ENCODE results near the gene CTRB2.

Gene CTRB2

GRCh38 chr16:75195811-75196790, 10.9 kb downstream of the CTRB2 start:
- no peaks in the 10 kb centered on the region for H3K36me3 ChIP-seq (ENCODE audit: control insufficient read depth, insufficient read depth, low read length)
- H3K9me3 ChIP-seq (ENCODE audit: control insufficient read depth, low read length), result no peaks in the 10 kb centered on the region
- DNase-seq, result no peak
- no peaks in the 10 kb centered on the region for H3K27me3 ChIP-seq (replicated peaks; ENCODE audit: control insufficient read depth, insufficient read depth, low read length, poor library complexity, severe bottlenecking)
- H3K4me3 ChIP-seq (ENCODE audit: insufficient read depth, low read depth, low read length, poor library complexity, severe bottlenecking), result no peak overlapping the region
- no peak overlapping the region for H3K27ac ChIP-seq (ENCODE audit: insufficient read depth, low read length, poor library complexity, severe bottlenecking)
- H3K4me1 ChIP-seq (ENCODE audit: control insufficient read depth, insufficient read depth, low read length, poor library complexity, severe bottlenecking), result peaks cover 1% of the 10 kb centered on the region

DNA sequence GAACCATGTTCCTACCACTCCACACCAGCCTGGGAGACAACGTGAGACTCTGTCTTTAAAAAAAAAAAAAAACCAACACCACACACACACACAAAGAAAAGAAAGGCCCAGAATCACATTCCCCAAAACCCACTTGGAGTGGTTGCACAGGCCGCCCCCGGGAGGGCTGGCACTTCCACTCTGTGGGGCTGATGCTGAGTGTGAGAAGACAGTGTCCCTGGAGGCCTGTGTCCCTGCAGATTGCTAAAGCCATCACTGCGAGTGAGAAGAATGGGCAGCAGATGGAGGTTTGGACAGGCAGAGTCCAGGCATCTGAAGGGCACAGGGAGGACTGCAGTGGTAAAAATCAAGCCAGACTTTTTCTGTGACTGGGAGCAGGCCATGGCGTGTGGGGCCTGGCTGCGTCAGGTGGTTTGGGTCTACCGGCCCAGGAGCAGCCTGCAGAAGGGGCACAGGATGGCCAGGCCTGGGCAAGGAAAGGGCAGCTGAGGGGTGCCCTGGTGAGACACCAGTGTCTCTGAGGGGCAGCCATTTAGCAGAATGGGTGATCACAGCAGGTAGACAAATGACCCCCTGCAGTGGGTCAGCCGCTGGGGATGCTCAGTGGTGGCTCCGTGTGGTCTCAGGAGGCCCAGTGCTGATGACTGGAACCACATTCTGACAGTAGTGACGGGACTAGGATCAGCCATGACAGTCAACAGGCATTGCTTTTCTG, 13.1 kb downstream of the CTRB2 start:
- Histone ChIP-seq H3K27me3 (replicated peaks; ENCODE audit: control insufficient read depth, insufficient read depth, low read length, poor library complexity, severe bottlenecking) (no peaks in the 10 kb centered on the region), H3K36me3 (ENCODE audit: control insufficient read depth, insufficient read depth, low read length) (no peaks in the 10 kb centered on the region), H3K4me1 (ENCODE audit: control insufficient read depth, insufficient read depth, low read length, poor library complexity, severe bottlenecking) (no peaks in the 10 kb centered on the region), H3K9me3 (ENCODE audit: control insufficient read depth, low read length) (no peaks in the 10 kb centered on the region), H3K27ac (ENCODE audit: insufficient read depth, low read length, poor library complexity, severe bottlenecking) (no peak overlapping the region), H3K4me3 (ENCODE audit: insufficient read depth, low read depth, low read length, poor library complexity, severe bottlenecking) (no peak overlapping the region)
- DNase-seq, result no peak

- no peaks in the 10 kb centered on the region for H3K36me3 ChIP-seq (ENCODE audit: control insufficient read depth, insufficient read depth, low read length)
- H3K4me1 ChIP-seq (ENCODE audit: control insufficient read depth, insufficient read depth, low read length, poor library complexity, severe bottlenecking), result no peaks in the 10 kb centered on the region
- no peaks in the 10 kb centered on the region for H3K27me3 ChIP-seq (replicated peaks; ENCODE audit: control insufficient read depth, insufficient read depth, low read length, poor library complexity, severe bottlenecking)
- H3K9me3 ChIP-seq (ENCODE audit: control insufficient read depth, low read length), result no peaks in the 10 kb centered on the region
- DNase-seq, result no peak
- H3K4me3 ChIP-seq (ENCODE audit: insufficient read depth, low read depth, low read length, poor library complexity, severe bottlenecking), result no peak overlapping the region
- H3K27ac ChIP-seq (ENCODE audit: insufficient read depth, low read length, poor library complexity, severe bottlenecking), result no peak overlapping the region
Measured at GRCh38 chr16:75193265-75193650, 13.7 kb downstream of the CTRB2 start.

GRCh38 chr16:75192606-75193264, 14.2 kb downstream of the CTRB2 start:
- DNase-seq, result no peak
- Histone ChIP-seq H3K4me3 (ENCODE audit: insufficient read depth, low read depth, low read length, poor library complexity, severe bottlenecking) (no peak overlapping the region), H3K36me3 (ENCODE audit: control insufficient read depth, insufficient read depth, low read length) (no peaks in the 10 kb centered on the region), H3K27me3 (replicated peaks; ENCODE audit: control insufficient read depth, insufficient read depth, low read length, poor library complexity, severe bottlenecking) (no peaks in the 10 kb centered on the region), H3K9me3 (ENCODE audit: control insufficient read depth, low read length) (no peaks in the 10 kb centered on the region), H3K4me1 (ENCODE audit: control insufficient read depth, insufficient read depth, low read length, poor library complexity, severe bottlenecking) (no peaks in the 10 kb centered on the region), H3K27ac (ENCODE audit: insufficient read depth, low read length, poor library complexity, severe bottlenecking) (no peak overlapping the region)

GRCh38 chr16:75189638-75190245, 17.2 kb downstream of the CTRB2 start:
- no peak for DNase-seq
- H3K4me1 ChIP-seq (ENCODE audit: control insufficient read depth, insufficient read depth, low read length, poor library complexity, severe bottlenecking), result no peaks in the 10 kb centered on the region
- no peaks in the 10 kb centered on the region for H3K36me3 ChIP-seq (ENCODE audit: control insufficient read depth, insufficient read depth, low read length)
- H3K4me3 ChIP-seq (ENCODE audit: insufficient read depth, low read depth, low read length, poor library complexity, severe bottlenecking), result no peak overlapping the region
- H3K27me3 ChIP-seq (replicated peaks; ENCODE audit: control insufficient read depth, insufficient read depth, low read length, poor library complexity, severe bottlenecking), result no peaks in the 10 kb centered on the region
- H3K9me3 ChIP-seq (ENCODE audit: control insufficient read depth, low read length), result no peaks in the 10 kb centered on the region
- H3K27ac ChIP-seq (ENCODE audit: insufficient read depth, low read length, poor library complexity, severe bottlenecking), result no peak overlapping the region

- Histone ChIP-seq H3K9me3 (ENCODE audit: control insufficient read depth, low read length) (no peaks in the 10 kb centered on the region), H3K27me3 (replicated peaks; ENCODE audit: control insufficient read depth, insufficient read depth, low read length, poor library complexity, severe bottlenecking) (no peaks in the 10 kb centered on the region), H3K4me1 (ENCODE audit: control insufficient read depth, insufficient read depth, low read length, poor library complexity, severe bottlenecking) (no peaks in the 10 kb centered on the region), H3K4me3 (ENCODE audit: insufficient read depth, low read depth, low read length, poor library complexity, severe bottlenecking) (no peak overlapping the region), H3K27ac (ENCODE audit: insufficient read depth, low read length, poor library complexity, severe bottlenecking) (no peak overlapping the region), H3K36me3 (ENCODE audit: control insufficient read depth, insufficient read depth, low read length) (no peaks in the 10 kb centered on the region)
- DNase-seq, result no peak
Measured at GRCh38 chr16:75188832-75189477, 18.0 kb downstream of the CTRB2 start.

- no peak overlapping the region for H3K27ac ChIP-seq (ENCODE audit: insufficient read depth, low read length, poor library complexity, severe bottlenecking)
- no peaks in the 10 kb centered on the region for H3K4me1 ChIP-seq (ENCODE audit: control insufficient read depth, insufficient read depth, low read length, poor library complexity, severe bottlenecking)
Measured at GRCh38 chr16:75181630-75182029, 25.3 kb downstream of the CTRB2 start.

DNA sequence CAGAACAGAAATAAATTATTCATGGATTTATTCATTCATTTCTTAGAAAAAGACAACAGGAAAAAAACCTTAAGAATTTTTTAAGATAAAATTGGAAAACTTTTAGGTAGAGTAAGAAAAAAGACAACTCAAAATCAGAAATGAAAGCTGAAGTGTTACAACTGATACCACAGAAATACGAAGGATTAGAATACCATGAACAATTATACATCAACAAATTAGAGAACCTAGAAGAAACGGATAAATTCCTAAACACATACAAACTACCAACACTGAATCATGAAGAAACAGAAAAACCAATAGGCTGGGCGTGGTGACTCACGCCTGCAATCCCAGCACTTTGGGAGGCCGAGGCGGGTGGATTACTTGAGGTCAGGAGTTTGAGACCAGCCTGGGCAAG, 27.8 kb downstream of the CTRB2 start:
- H3K36me3 ChIP-seq (ENCODE audit: control insufficient read depth, insufficient read depth, low read length), result no peaks in the 10 kb centered on the region
- H3K4me3 ChIP-seq (ENCODE audit: insufficient read depth, low read depth, low read length, poor library complexity, severe bottlenecking), result no peak overlapping the region
- H3K9me3 ChIP-seq (ENCODE audit: control insufficient read depth, low read length), result peaks cover 15% of the 10 kb centered on the region
- no peak for DNase-seq
- H3K4me1 ChIP-seq (ENCODE audit: control insufficient read depth, insufficient read depth, low read length, poor library complexity, severe bottlenecking), result no peaks in the 10 kb centered on the region
- no peak overlapping the region for H3K27ac ChIP-seq (ENCODE audit: insufficient read depth, low read length, poor library complexity, severe bottlenecking)
- H3K27me3 ChIP-seq (replicated peaks; ENCODE audit: control insufficient read depth, insufficient read depth, low read length, poor library complexity, severe bottlenecking), result no peaks in the 10 kb centered on the region

More at GRCh38 chr16:75181630-75182029, 25.3 kb downstream of the CTRB2 start:
- H3K9me3 ChIP-seq (ENCODE audit: control insufficient read depth, low read length), result peaks cover 2% of the 10 kb centered on the region
- no peak overlapping the region for H3K4me3 ChIP-seq (ENCODE audit: insufficient read depth, low read depth, low read length, poor library complexity, severe bottlenecking)
- H3K36me3 ChIP-seq (ENCODE audit: control insufficient read depth, insufficient read depth, low read length), result no peaks in the 10 kb centered on the region
- DNase-seq, result no peak
- H3K27me3 ChIP-seq (replicated peaks; ENCODE audit: control insufficient read depth, insufficient read depth, low read length, poor library complexity, severe bottlenecking), result no peaks in the 10 kb centered on the region

GRCh38 chr16:75176926-75177325, 30.0 kb downstream of the CTRB2 start:
- no peaks in the 10 kb centered on the region for H3K36me3 ChIP-seq (ENCODE audit: control insufficient read depth, insufficient read depth, low read length)
- no peaks in the 10 kb centered on the region for H3K27me3 ChIP-seq (replicated peaks; ENCODE audit: control insufficient read depth, insufficient read depth, low read length, poor library complexity, severe bottlenecking)
- no peak for DNase-seq
- no peak overlapping the region for H3K4me3 ChIP-seq (ENCODE audit: insufficient read depth, low read depth, low read length, poor library complexity, severe bottlenecking)
- no peaks in the 10 kb centered on the region for H3K4me1 ChIP-seq (ENCODE audit: control insufficient read depth, insufficient read depth, low read length, poor library complexity, severe bottlenecking)
- H3K27ac ChIP-seq (ENCODE audit: insufficient read depth, low read length, poor library complexity, severe bottlenecking), result no peak overlapping the region
- H3K9me3 ChIP-seq (ENCODE audit: control insufficient read depth, low read length), result peaks cover 18% of the 10 kb centered on the region
